K562 (cell line): ENCODE measurements around the gene IGLON5. TPM values are rescaled to one million over a fixed set of nuclear protein-coding genes. Genes with fewer than 3 reads are reported as not detected.
A peak's percentile ranks its signal among the peaks of the same experiment; 100 is the strongest.

Experiments
- ATAC-seq: fragments of 200-7000 bp; cut with Tn5 transposase; 3 replicates; pipeline ENCODE4 v1.9.1; 2020; ENCODE audit warnings: moderate library complexity
- BruUV-seq: library from RNA; stranded (reverse); fragments of 400-500 nt; replicated peaks from 2 replicates; lab custom pipeline; 2021; lab: Mats Ljungman, UMichigan
- CTCF ChIA-PET: fragments of 300-600 bp; formaldehyde crosslinking; extraction: SDS; loops from one replicate; lab custom pipeline; 2021; ENCODE audit warnings: low intra/inter-chr PET ratio; lab: Yijun Ruan, JAX
- POLR2A ChIA-PET: fragments of 300-600, 350-650 bp; sonication (Branson Sonifier 250); formaldehyde crosslinking; extraction: SDS; loops from one replicate; lab custom pipeline; 2021; ENCODE audit warnings: antibody characterized with exemption, inconsistent platforms; lab: Yijun Ruan, JAX
- DNase-seq, 4 experiments: peaks; one replicate each; pipeline versions ENCODE4 v3.0.0 to v3.0.0-alpha.2; 2011 to 2018; ENCODE audit warnings: low spot score in 3 of 4, mixed read lengths in 3 of 4; ENCODE audit errors: extremely low read depth in 1 of 4
- FAIRE-seq: peaks from 2 replicates; lab custom pipeline; 2011; peaks lifted over from hg19 to GRCh38; lab: Jason Lieb, UNC
- H2AFZ ChIP-seq: 2 replicates; pipeline ENCODE4 v1.6.0; 2011; ENCODE audit warnings: low read depth, low read length, control low read depth, inconsistent platforms
- H3K27ac ChIP-seq: fragments of 200-600 bp; 3 replicates; pipeline ENCODE4 v1.8.0; 2011; ENCODE audit warnings: low read depth, mild to moderate bottlenecking, control low read depth, inconsistent platforms, low read length, moderate library complexity, mixed read lengths; ENCODE audit errors: extremely low read depth
- H3K27me3 ChIP-seq, 2 experiments: fragments of 300-600 bp in 1 of 2; 2 replicates in 1 of 2; 3 replicates in 1 of 2; pipeline versions ENCODE4 v1.6.0 to v1.8.0; 2011; ENCODE audit warnings: inconsistent platforms in 2 of 2, low read length in 2 of 2, mild to moderate bottlenecking in 1 of 2, mixed read lengths in 1 of 2, moderate library complexity in 1 of 2; ENCODE audit not compliant: control insufficient read depth in 2 of 2, insufficient read depth in 2 of 2
- H3K36me3 ChIP-seq: fragments of 300-600 bp; 3 replicates; pipeline ENCODE4 v1.8.0; 2011; ENCODE audit warnings: mild to moderate bottlenecking, low read length, inconsistent platforms; ENCODE audit not compliant: control insufficient read depth, insufficient read depth
- H3K4me1 ChIP-seq, 2 experiments: fragments of 200-600 bp in 1 of 2; replicated peaks in 1 of 2; 2 replicates in 1 of 2; 3 replicates in 1 of 2; pipeline versions ENCODE4 v1.5.1 to v1.8.0; 2011; ENCODE audit warnings: inconsistent platforms in 2 of 2, low read length in 2 of 2, mild to moderate bottlenecking in 1 of 2, mixed read lengths in 1 of 2, moderate library complexity in 1 of 2; ENCODE audit not compliant: control insufficient read depth in 2 of 2, insufficient read depth in 2 of 2
- H3K4me2 ChIP-seq: 2 replicates; pipeline ENCODE4 v1.6.1; 2011; ENCODE audit warnings: low read length, control low read depth, inconsistent platforms, mixed read lengths; ENCODE audit not compliant: insufficient read depth
- H3K4me3 ChIP-seq: fragments of 200-600 bp; sonication (generic), shearing (Covaris generic); 2 replicates; pipeline ENCODE4 v1.5.1; 2016; ENCODE audit warnings: control low read depth, inconsistent platforms
- H3K79me2 ChIP-seq: fragments of 200-600 bp; 3 replicates; pipeline ENCODE4 v1.8.0; 2011; ENCODE audit warnings: low read length, inconsistent platforms; ENCODE audit not compliant: control insufficient read depth, insufficient read depth
- H3K9ac ChIP-seq, 2 experiments: 2 replicates each; pipeline versions ENCODE4 v1.6.0 to v1.6.1; 2011; ENCODE audit warnings: low read depth in 2 of 2, low read length in 2 of 2, control low read depth in 1 of 2, inconsistent platforms in 1 of 2, mild to moderate bottlenecking in 1 of 2, mixed read lengths in 1 of 2; ENCODE audit not compliant: insufficient read depth in 1 of 2
- H3K9me1 ChIP-seq: one replicate; pipeline ENCODE4 v1.6.0; 2011; ENCODE audit warnings: inconsistent platforms, mild to moderate bottlenecking, low read length, moderate library complexity; ENCODE audit not compliant: control insufficient read depth, insufficient read depth
- H3K9me3 ChIP-seq: replicated peaks from 2 replicates; pipeline ENCODE4 v1.5.1; 2011; ENCODE audit warnings: low read depth, low read length, inconsistent platforms; ENCODE audit not compliant: control insufficient read depth, insufficient read depth
- H4K20me1 ChIP-seq: replicated peaks from 2 replicates; pipeline ENCODE4 v1.6.1; 2011; ENCODE audit warnings: low read length, inconsistent platforms, mixed read lengths; ENCODE audit not compliant: control insufficient read depth, insufficient read depth
- CBX1 ChIP-seq: sonication (generic); IDR thresholded peaks from 2 replicates; pipeline ENCODE4 v1.6.1; 2016; ENCODE audit warnings: antibody characterized with exemption, low read depth, mild to moderate bottlenecking
- CHD1 ChIP-seq: fragments of 200-600 bp; sonication (generic); IDR thresholded peaks from one replicate; pipeline ENCODE4 v1.6.1; 2012; ENCODE audit warnings: mild to moderate bottlenecking, moderate library complexity, low read length, inconsistent platforms
- DACH1 ChIP-seq: fragments of 450-650 bp; IDR thresholded peaks from 2 replicates; pipeline ENCODE4 v1.6.1; 2018; ENCODE audit not compliant: partially characterized antibody
- FOXO4 ChIP-seq: fragments of 450-650 bp; formaldehyde crosslinking; IDR thresholded peaks from 2 replicates; pipeline ENCODE4 v1.4.0; 2020; ENCODE audit warnings: mild to moderate bottlenecking, moderate library complexity
- FUS ChIP-seq: fragments of 200-400 bp; formaldehyde crosslinking; optimal IDR thresholded peaks from 2 replicates; pipeline ENCODE3; 2017; ENCODE audit warnings: low read depth, low read length
- GATAD2B ChIP-seq: fragments of 450-650 bp; IDR thresholded peaks from 2 replicates; pipeline ENCODE4 v1.6.1; 2017; ENCODE audit warnings: mild to moderate bottlenecking, borderline replicate concordance
- KAT2B ChIP-seq: IDR thresholded peaks from one replicate; pipeline ENCODE4 v1.6.1; 2012; ENCODE audit warnings: low read depth, mild to moderate bottlenecking, control low read depth, inconsistent platforms, low read length, moderate library complexity
- LARP7 ChIP-seq: fragments of 450-650 bp; IDR thresholded peaks from 2 replicates; pipeline ENCODE4 v1.6.1; 2016
- LCOR ChIP-seq: sonication (generic); formaldehyde crosslinking; IDR thresholded peaks from 2 replicates; pipeline ENCODE4 v1.8.0; 2022; ENCODE audit warnings: mild to moderate bottlenecking, missing genetic modification reagents
- NFE2 ChIP-seq: IDR thresholded peaks from 2 replicates; pipeline ENCODE4 v1.6.1; 2014; ENCODE audit warnings: antibody characterized with exemption, low read depth
- NFIX ChIP-seq: fragments of 250-450 bp; sonication (Bioruptor Pico); IDR thresholded peaks from 2 replicates; pipeline ENCODE4 v1.4.0; 2020; ENCODE audit warnings: low read depth, mild to moderate bottlenecking, moderate library complexity
- PHB2 ChIP-seq: fragments of 450-650 bp; IDR thresholded peaks from 2 replicates; pipeline ENCODE4 v1.6.1; 2017; ENCODE audit warnings: low read depth
- RBM22 ChIP-seq: fragments of 200-400 bp; formaldehyde crosslinking; IDR thresholded peaks from 2 replicates; pipeline ENCODE4 v1.6.1; 2018; ENCODE audit warnings: low read length, low read depth; ENCODE audit not compliant: poor library complexity, severe bottlenecking
- RFX5 ChIP-seq: IDR thresholded peaks from 2 replicates; pipeline ENCODE4 v1.6.1; 2011; ENCODE audit warnings: low read depth, mild to moderate bottlenecking, improper control_type of control experiment, low read length
- RFX7 ChIP-seq: fragments of 250-450 bp; sonication (Bioruptor Pico); IDR thresholded peaks from 2 replicates; pipeline ENCODE4 v1.5.1; 2021; ENCODE audit warnings: mild to moderate bottlenecking
- SRSF3 ChIP-seq: fragments of 200-400 bp; formaldehyde crosslinking; IDR thresholded peaks from 2 replicates; pipeline ENCODE4 v1.6.1; 2016; ENCODE audit warnings: mild to moderate bottlenecking, low read length, moderate library complexity; ENCODE audit not compliant: insufficient read depth
- STAT5A ChIP-seq: IDR thresholded peaks from 2 replicates; pipeline ENCODE4 v1.6.1; 2012; ENCODE audit warnings: low read length, inconsistent platforms, borderline replicate concordance
- TFAM ChIP-seq: fragments of 250-450 bp; sonication (Bioruptor Pico); conservative IDR thresholded peaks from 2 replicates; pipeline ENCODE4 v1.5.0; 2021; ENCODE audit warnings: mild to moderate bottlenecking, moderate library complexity
- USF1 ChIP-seq: sonication (generic); formaldehyde crosslinking; IDR thresholded peaks from 2 replicates; pipeline ENCODE4 v1.9.0; 2022; ENCODE audit warnings: mild to moderate bottlenecking, missing genetic modification reagents
- USF2 ChIP-seq: sonication (generic); formaldehyde crosslinking; IDR thresholded peaks from 2 replicates; pipeline ENCODE4 v1.5.0; 2020; ENCODE audit warnings: missing genetic modification reagents
- ZFPM2 ChIP-seq: fragments of 250-450 bp; sonication (Bioruptor Pico); IDR thresholded peaks from 2 replicates; pipeline ENCODE4 v1.5.1; 2022; ENCODE audit warnings: mild to moderate bottlenecking
- ZNF121 ChIP-seq: sonication (generic); formaldehyde crosslinking; conservative IDR thresholded peaks from 2 replicates; pipeline ENCODE4 v1.8.0; 2022; ENCODE audit warnings: missing genetic modification reagents
- ZNF347 ChIP-seq: fragments of 450-650 bp; formaldehyde crosslinking; IDR thresholded peaks from 2 replicates; pipeline ENCODE4 v1.4.0; 2020; ENCODE audit warnings: low read depth, mild to moderate bottlenecking, moderate library complexity
- WGBS: fragments of 100-300 bp; shearing (Covaris generic); methylation state at CpG from one replicate; pipeline ENCODE4 v1.1.6; 2016; ENCODE audit warnings: low coverage, mixed read lengths; ENCODE audit not compliant: insufficient coverage; ENCODE audit errors: missing lambda C conversion rate; 5-methylcytosine and 5-hydroxymethylcytosine counted together
- in situ Hi-C: fragments of 300-500 bp; cut with MboI; formaldehyde crosslinking; loops from 4 replicates; pipeline ENCODE4 v1.15.0; 2018; ENCODE audit warnings: inconsistent platforms, mixed read lengths
- intact Hi-C: fragments of 100-400 bp; cut with micrococcal nuclease; formaldehyde crosslinking; loops from 2 replicates; pipeline ENCODE4 v1.14.2; 2022
- polyA plus RNA-seq, 8 experiments: library from polyadenylated mRNA; depleted of rRNA in 4 of 8; stranded (reverse) in 5 of 8; unstranded in 3 of 8; fragments of >200 nt; fragmentation: Nextera tagmentation in 2 of 8; fragmentation: Illumina TruSeq in 1 of 8; extraction: Ambion mirVana in 2 of 8; extraction: Trizol in 1 of 8; gene quantifications; 2 replicates each; pipeline versions ENCODE4 v1.2.1 to v1.2.3, GENCODE V29; 2011 to 2014; ENCODE audit warnings: inconsistent platforms in 1 of 8, missing spikeins in 1 of 8
- total RNA-seq, 7 experiments: library from RNA; depleted of rRNA in 6 of 7; stranded (reverse); fragments of >200 nt in 6 of 7; fragmentation: Illumina TruSeq in 2 of 7; extraction: Trizol in 2 of 7; gene quantifications; 2 replicates each; pipeline versions ENCODE4 v1.2.1 to v1.2.3, GENCODE V29; 2011 to 2021; ENCODE audit warnings: low replicate concordance in 1 of 7

IGLON5 gene
- total and polyA plus RNA-seq, 9 of the 15 experiments (the other 6 are each of a cell fraction or from before 2014, with no cell fraction given) = 0.03 to 0.22 (median 0.14) TPM; not detected in 2

DNA sequence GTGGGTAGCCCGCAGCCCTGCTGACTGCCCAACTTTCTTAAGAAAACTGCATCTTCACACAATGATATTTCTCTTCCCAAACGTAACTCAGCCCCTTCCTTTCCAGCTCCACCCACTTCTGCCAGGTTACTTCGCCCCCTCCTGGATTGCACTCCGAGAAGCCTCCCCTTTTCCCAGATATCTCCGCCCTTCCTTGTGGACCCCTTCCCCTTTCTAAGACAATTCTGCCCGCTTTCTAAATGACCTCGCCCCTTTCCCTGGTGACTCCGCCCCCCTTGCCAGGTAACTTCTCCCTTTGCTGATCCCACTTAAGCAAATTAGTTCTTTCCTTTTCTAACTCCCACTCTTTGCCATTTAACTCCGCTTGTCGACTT, 27.9 kb downstream of the IGLON5 start:
- Histone ChIP-seq H3K9me1 (no peaks in the 10 kb centered on the region), H3K9me3 (no peaks in the 10 kb centered on the region), H2AFZ (peak overlapping the region; percentile 98), H3K4me3 (peak overlapping the region; percentile 67), H4K20me1 (no peaks in the 10 kb centered on the region), H3K27ac (peak overlapping the region; percentile 76), H3K4me2 (peak overlapping the region; percentile 99), H3K4me1 (peaks cover 26 to 41% of the 10 kb centered on the region in 2 experiments; a peak in 4 of 5 replicates), H3K27me3 (no peaks in the 10 kb centered on the region), H3K79me2 (no peaks in the 10 kb centered on the region), H3K9ac (peak overlapping the region; percentile 58 to 84; a peak in 3 of 4 replicates), H3K36me3 (peaks cover 5% of the 10 kb centered on the region; the same call in 1 of the 3 replicates)
- CTCF ChIA-PET = interaction anchor here (0.7 to 2.4 kb wide), 6 partner anchors 55 to 444 kb away, joined by 3 to 14 read pairs (median 6); no protein-coding TSS in a partner anchor
- ATAC-seq (peak; percentile 3), FAIRE-seq (no peak), DNase-seq (peak in 3 of 4 experiments; percentile 35 to 43 (median 37))
- intact Hi-C loops (loop anchor here (1.0 to 5.0 kb wide), 6 partner anchors 27 to 468 kb away; partner anchors contain the start of gene ETFB), in situ Hi-C loops (loop anchor here (5.0 kb wide), 1 partner anchor 323 kb away; no protein-coding TSS in a partner anchor)
- POLR2A ChIA-PET = interaction anchor here (0.6 to 3.2 kb wide), 7 partner anchors 11 to 319 kb away, joined by 3 to 11 read pairs (median 4); no protein-coding TSS in a partner anchor
- WGBS = under 1% methylated on average over 10 of the region's 10 CpGs
- BruUV-seq = no TSS peak
- TF ChIP-seq LARP7 (0 out of 2 replicates have a peak, but pooled peaks have one; percentile 62), PHB2 (peak; percentile 60; the same call in 1 of the 2 replicates), RBM22 (no peak), DACH1 (no peak), SRSF3 (no peak), STAT5A (no peak), FOXO4 (CRISPR knock-in tag) (no peak), NFE2 (no peak), RFX5 (no peak), USF1 (CRISPR knock-in tag) (no peak), CBX1 (no peak), GATAD2B (no peak), CHD1 (no peak), ZNF121 (CRISPR knock-in tag) (no peak), FUS (no peak), ZNF347 (no peak), KAT2B (no peak), NFIX (CRISPR knock-in tag) (no peak), USF2 (CRISPR knock-in tag) (no peak), RFX7 (CRISPR knock-in tag) (no peak), TFAM (CRISPR knock-in tag) (no peak), ZFPM2 (CRISPR knock-in tag) (no peak), LCOR (CRISPR knock-in tag) (0 out of 2 replicates have a peak, but pooled peaks have one; percentile 1)
